Stimulated activated CD4-positive, alpha-beta T cell treated with anti-CD3 and anti-CD28 coated beads, Interleukin-1b, Interleukin-23, amount 100 ng/mL, for 1 hour (primary cell): ENCODE data around the gene COL4A5.
"Not testable (repeated sequence)": the region's sequence is repeated elsewhere in the genome, so short reads cannot be mapped to it uniquely, and the experiment has no call there.

Source experiments
- DNase-seq, 2 donors: peaks; one replicate each; pipeline ENCODE4 v3.0.0-alpha.2; 2020; ENCODE audit warnings: low read depth in 2 of 2

COL4A5 gene

GRCh38 chrX:108456971-108457477 is 17.4 kb downstream of the COL4A5 start:
- DNase-seq, result no peak

DNA sequence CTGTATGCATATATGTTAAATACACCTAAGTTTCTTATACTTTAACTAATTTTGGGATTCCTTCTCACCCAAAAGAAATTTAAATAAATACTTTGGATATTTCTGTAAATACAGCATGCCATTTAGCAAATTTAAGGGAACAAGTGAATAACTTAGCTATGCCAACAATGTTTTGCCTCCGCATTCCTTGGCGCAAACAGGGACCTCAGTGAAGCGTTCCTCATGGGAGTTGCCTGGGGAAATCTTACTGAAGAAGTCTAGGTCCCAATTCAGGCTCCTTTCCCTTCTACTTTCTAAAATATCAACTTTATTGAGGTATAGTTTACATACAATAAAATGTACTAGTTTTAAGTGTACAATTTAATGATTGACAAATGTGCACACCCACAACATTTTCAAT is 25.0 kb downstream of the COL4A5 start:
- DNase-seq, result no peak

DNA sequence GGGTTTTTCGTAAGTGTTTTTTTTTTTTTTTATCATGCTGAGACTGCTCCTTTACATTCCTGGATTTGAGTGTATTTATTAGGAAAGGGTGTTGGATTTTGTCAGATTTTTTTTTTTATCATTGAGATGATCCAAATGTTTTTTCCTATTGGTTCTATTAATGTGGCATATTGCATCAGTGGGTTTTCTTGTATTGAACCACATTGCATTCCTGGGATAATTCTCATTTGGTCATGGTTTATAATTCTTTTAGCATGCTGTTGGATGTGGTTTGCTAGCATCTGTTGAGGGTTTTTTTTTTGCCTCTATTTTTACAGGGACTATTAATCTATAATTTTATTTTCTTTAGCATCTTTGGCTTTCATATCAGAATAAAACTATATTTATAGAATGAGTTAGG is 28.8 kb downstream of the COL4A5 start:
- DNase-seq, result no peak

GRCh38 chrX:108473979-108474378 is 34.3 kb downstream of the COL4A5 start:
- DNase-seq, result no peak

GRCh38 chrX:108481528-108481927 is 41.9 kb downstream of the COL4A5 start:
- DNase-seq, result not testable (repeated sequence)

DNA sequence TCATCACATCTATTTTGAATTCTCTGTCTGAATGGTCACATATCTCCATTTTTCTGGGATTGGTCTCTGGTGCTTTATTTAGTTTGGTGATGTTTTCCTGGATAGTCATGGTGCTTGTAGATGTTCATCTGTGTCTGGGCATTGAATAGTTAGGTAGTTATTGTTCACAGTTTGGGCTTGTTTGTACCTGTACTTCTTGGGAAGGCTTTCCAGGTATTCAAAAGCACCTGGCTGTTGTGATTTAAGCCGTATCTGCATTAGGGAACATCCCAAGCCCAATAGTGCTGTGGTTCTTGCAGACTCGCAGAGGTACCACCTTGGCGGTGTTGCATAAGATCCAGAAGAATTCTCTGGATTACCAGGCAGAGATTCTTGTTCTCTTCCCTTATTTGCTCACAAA is 44.6 kb downstream of the COL4A5 start:
- DNase-seq, result no peak

GRCh38 chrX:108485960-108486359 is 46.3 kb downstream of the COL4A5 start:
- no peak for DNase-seq

DNA sequence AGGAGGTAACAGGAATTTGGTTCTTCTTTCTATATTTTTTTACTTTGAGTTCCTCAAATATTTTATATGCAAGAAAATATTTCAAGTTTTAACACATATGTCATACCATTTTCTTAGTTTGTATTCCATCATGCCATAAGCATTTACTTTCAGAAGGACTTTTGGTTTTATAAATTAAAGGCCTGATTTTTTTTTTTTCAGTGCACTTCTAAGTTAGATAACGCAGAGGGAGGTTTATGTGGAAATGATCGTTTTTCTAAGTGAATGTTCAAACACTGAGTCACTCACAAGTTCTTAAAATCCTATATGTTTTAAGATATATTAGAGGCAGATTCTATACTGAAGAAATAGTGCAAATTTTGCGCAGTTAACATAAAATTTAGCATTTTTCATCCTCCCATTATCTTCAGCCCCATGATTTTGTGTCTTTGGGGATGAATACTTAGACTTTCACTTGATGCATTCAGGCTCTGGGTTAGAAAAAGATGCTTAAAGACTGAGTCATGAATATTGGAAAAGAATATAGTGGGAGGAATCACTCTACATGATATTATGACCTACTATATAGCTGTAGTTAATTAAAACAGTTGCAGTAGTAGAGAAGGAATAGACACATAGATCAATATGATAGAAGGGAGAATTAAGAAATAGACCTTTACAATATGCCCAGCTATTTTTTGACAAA is 54.9 kb downstream of the COL4A5 start:
- DNase-seq, result no peak

DNA sequence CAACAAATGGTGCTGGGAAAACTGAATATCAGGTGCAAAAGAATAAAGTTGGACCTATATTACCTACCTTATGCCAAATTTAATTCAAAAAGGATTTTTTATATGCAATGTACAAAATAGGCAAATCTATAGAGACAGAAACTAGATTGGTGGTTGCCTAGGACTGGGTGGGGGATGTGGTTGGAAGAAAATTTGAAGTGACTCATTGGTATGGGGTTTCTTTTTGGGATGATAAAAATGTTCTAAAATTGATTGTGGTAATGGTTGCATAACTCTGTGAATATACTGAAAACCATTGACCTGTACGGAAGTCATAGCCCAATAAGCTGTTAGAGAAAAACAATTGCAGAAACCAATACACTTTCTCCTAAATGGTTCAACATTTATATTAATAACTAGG is 72.1 kb downstream of the COL4A5 start:
- DNase-seq, result no peak

GRCh38 chrX:108516184-108516583 is 76.5 kb downstream of the COL4A5 start:
- no peak for DNase-seq

DNA sequence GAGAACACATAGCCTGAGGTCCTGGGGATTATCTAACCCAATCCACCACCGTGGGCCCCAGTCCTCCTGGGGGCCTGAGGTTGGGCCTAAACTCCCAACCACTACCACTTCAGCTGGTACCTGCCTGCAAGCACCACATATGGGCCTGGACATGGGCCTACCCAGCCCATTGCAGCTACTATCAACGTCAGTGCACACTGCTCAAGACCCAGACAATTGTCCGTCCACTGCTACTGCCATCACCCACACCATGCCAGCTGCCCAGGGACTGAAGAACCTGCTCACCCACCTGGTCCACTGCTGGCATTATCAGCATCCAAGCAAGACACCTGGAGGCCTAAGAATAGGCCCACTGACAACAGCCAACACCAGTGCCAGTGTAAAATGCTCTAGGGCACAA is 88.1 kb downstream of the COL4A5 start:
- no peak for DNase-seq

- DNase-seq, result no peak
These were observed 97.4 kb downstream of the COL4A5 start for GRCh38 chrX:108537005-108537404.

DNA sequence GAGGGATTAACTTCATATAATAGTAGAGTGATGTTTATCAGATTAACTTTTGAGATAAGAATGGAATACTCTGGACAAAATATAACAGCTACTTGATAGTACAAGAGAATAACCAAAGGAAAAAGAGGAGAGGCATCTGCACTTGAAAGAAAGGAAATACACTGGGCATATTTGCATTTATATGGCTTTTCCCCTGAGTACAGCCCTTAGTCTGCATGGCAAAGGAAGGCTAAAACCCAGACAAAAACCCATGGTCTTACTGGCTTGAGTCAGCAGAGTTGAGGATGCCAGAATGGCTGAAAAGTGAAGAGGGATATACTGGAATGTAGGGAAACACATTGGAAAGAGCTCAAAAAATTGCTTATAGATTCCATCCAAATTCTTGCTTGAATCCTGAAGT is 101.6 kb downstream of the COL4A5 start:
- no peak for DNase-seq

DNA sequence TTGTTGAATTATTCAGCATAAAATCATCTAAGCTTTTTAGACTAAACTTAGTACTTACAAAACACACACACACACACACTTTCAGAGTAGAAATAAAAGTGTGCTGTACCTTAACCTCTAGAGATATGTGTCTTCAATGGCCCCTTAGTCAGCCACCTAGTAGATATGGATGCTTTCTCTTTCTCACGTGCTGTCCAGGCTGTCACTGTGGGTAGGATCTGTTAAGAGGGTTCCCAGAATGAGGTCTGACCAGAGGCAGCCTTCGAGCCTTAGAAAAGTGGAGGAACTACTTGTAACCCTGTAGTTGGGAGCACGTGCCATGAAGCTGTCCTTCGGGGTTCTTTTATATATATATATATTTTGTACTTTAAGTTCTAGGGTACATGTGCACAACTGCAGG is 117.9 kb downstream of the COL4A5 start:
- DNase-seq, result no peak

DNA sequence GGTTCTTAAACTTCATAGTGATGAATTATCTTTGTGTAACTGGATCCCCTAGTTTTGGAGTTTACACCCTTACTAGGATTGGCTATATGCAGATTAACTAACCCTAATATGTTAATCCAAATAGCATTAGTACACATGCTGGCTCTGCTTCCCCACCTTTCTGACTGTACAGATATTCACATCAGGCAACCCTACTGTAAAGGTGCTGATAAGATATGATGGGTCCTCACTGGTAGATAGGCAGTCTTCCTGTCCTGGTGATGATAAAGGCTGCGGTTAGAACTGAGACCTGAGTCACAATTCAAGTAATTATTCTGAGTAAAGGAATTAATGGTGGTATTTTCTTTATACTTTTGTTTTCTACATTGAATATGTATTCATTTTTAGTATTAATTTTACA is 118.6 kb downstream of the COL4A5 start:
- DNase-seq, result no peak

DNA sequence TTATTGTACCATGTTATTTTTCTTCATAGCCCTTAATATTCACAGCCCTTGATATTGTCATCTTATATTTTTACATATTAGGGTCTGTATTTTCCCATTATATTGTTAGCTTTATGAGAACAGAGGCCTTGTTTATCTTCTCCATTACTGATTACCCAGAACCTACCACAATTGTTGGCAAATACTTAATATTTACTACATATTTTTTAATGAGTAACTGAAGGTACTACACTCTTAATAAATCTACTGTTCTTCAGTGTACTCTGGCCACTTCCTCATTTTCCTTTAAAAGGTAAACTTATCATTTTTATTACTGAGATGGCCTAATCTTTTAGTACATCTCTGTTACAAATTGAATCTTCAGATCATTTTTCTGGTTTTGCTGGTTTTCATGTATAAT is 133.5 kb downstream of the COL4A5 start:
- no peak for DNase-seq

DNA sequence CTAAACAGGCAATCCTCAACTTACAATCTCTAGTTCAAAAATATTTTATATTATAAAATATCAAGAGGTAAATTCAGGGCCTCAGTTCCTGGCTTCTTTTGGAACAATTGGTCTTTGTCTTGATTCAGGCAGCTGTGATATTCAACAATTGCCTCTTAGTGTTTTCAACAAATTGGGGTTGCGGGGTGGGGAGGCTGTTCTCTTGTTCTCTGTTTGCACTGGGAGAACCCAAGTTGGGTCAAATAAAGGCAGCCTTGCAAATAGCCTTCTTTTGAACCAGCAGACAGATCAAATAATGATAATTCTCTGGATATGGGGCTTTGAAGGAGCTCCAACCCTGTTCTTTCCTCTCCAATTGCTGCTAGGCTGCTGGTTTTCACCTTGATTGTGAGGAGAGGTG is 142.5 kb downstream of the COL4A5 start:
- DNase-seq, result no peak

GRCh38 chrX:108584617-108585211 is 145.1 kb downstream of the COL4A5 start:
- DNase-seq, result no peak

- no peak for DNase-seq
These were observed 150.9 kb downstream of the COL4A5 start for GRCh38 chrX:108590496-108590895.

- DNase-seq, result no peak
These were observed 161.6 kb downstream of the COL4A5 start for GRCh38 chrX:108601276-108601675.

DNA sequence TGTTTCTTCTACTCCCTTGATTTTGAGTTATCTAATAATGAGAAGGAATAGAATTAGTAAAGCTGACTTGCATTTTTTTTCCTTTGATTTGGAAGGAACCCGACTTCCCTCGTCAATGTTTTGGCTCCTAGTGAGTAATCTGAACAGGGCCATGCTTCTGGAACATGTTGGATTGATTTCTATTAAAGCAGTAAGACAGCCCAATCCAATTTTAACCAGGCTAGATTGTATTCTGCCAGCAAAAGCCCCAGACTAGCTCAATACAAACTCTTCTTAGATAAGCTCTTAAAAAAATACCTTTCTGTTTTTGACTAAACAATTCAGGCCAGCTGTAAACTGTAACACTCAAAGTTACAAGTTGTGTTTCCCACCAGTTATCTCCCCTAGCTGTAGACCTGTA is 170.5 kb downstream of the COL4A5 start:
- DNase-seq, result no peak

- DNase-seq, result no peak
These were observed 175.0 kb downstream of the COL4A5 start for GRCh38 chrX:108614616-108615015.

GRCh38 chrX:108640817-108641216 is 201.2 kb downstream of the COL4A5 start:
- DNase-seq, result no peak
